ENCODE data around the gene TOPBP1. TPM values are rescaled to one million over a fixed set of nuclear protein-coding genes. Genes with fewer than 3 reads are reported as not detected.
"Not testable (repeated sequence)": the region's sequence is repeated elsewhere in the genome, so short reads cannot be mapped to it uniquely, and the experiment has no call there.

TOPBP1 gene
- total RNA-seq, 4 donors from 2014 or later, result 16.5 to 29.3 (median 21.9) TPM

GRCh38 chr3:133561679-133562078 is 100.1 kb downstream of the TOPBP1 start:
- no peaks in the 10 kb centered on the region for H3K36me3 ChIP-seq
- H3K27ac ChIP-seq, result no peak overlapping the region
- ATAC-seq, result no peak
- H3K4me3 ChIP-seq, result no peak overlapping the region
- no peaks in the 10 kb centered on the region for H3K27me3 ChIP-seq
- peaks cover 0 to 15% (median 0%) of the 10 kb centered on the region in 3 donors for H3K9me3 ChIP-seq
- WGBS, 2 donors (ENCODE audit: low coverage in 1 of 2), result no CpG with 5 or more reads among the region's 2 CpGs
- H3K4me1 ChIP-seq, result peaks cover 0 to 3% (median 0%) of the 10 kb centered on the region in 3 donors
- no peak for TF ChIP-seq POLR2AphosphoS5 (IDR thresholded peaks at IDR 0.05)
- no peak for TF ChIP-seq CTCF (IDR thresholded peaks at IDR 0.05)
- no peak for TF ChIP-seq POLR2A (IDR thresholded peaks at IDR 0.05)
- no peak for TF ChIP-seq EP300 (IDR thresholded peaks at IDR 0.05)

GRCh38 chr3:133551589-133551988 is 110.2 kb downstream of the TOPBP1 start:
- not testable (repeated sequence) for H3K36me3 ChIP-seq, H3K27ac ChIP-seq, H3K27me3 ChIP-seq, ATAC-seq, H3K9me3 ChIP-seq, H3K4me3 ChIP-seq
- WGBS, 2 donors (ENCODE audit: low coverage in 1 of 2), result 96 to 100% methylated on average over 2 to 11 of the region's 14 CpGs
- H3K4me1 ChIP-seq, result peaks cover 0 to 20% (median 7%) of the 10 kb centered on the region in 3 donors

Small RNA genes within 50 kb of the gene (small RNA-seq; reads per million reads assigned to genes)
- gene RF00438, result 0 reads per million in 4 donors
- 0 to 0.27 (median 0) reads per million in 4 donors for gene RNA5SP140
- gene RNU6-678P, result 0 reads per million in 4 donors

Other genes with a start within 250 kb of the TOPBP1 start
- 100 to 1,000 TPM; 152 to 293 (median 221) TPM for gene CDV3, start 88.3 kb downstream of the TOPBP1 start, total RNA-seq
- gene TF, start 84.5 kb upstream of the TOPBP1 start, total RNA-seq, result 10 to 100 TPM in 1 of 4 donors, 1 to 10 TPM in 2, under 1 TPM in 1; 0.78 to 12.5 (median 1.2) TPM
- gene SRPRB, start 143.9 kb upstream of the TOPBP1 start, total RNA-seq, result 10 to 100 TPM; 13.8 to 32.1 (median 24.4) TPM
- 10 to 100 TPM in 2 of 4 donors, 1 to 10 TPM in 2; 5.0 to 16.1 (median 8.7) TPM for gene RAB6B, start 233.9 kb upstream of the TOPBP1 start, total RNA-seq